NOMO-1 treated with dmso at 0.1 percent for 144 hours (cell line): Measurements from ENCODE around the gene TAP1.
A peak's percentile ranks its signal among the peaks of the same experiment; 100 is the strongest.

Source experiments
- DNase-seq: peaks from one replicate; lab custom pipeline; 2025; ENCODE audit not compliant: unreplicated experiment; lab: John Stamatoyannopoulos, UW

Gene TAP1

DNA sequence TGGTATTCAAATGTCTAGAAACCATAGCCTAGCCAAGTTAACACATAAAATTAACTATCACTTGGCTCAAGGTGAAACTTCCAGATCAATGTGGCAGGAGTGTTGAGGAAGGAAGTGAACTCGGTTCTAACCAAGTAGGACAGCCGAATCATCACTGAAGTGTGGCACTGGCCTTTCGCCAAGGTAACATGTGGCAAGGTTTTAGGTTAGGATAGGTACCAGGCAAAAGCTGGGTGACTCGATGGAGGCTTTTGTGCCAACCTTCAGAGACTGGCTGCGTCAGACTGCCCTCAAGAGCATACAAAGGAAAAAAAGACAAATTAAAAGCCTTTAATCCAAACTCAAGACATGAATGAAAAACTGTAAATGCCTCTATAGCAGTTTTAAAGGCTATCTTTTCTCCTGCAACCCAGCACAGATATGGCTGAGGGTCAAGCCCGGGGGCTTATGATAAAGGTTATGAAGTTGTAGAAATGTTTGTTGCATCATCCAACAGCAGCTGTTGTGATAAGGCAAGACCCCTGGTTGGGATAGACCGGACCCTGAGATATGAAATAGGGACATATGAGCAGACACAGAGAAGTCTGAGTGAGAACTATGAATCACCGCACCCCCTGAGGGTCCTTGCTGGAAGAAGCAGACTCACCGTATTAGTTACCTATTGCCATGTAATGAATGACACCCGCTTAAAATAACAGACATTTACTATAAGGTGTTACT is 12.4 kb upstream of the TAP1 start:
- no peak for DNase-seq

DNA sequence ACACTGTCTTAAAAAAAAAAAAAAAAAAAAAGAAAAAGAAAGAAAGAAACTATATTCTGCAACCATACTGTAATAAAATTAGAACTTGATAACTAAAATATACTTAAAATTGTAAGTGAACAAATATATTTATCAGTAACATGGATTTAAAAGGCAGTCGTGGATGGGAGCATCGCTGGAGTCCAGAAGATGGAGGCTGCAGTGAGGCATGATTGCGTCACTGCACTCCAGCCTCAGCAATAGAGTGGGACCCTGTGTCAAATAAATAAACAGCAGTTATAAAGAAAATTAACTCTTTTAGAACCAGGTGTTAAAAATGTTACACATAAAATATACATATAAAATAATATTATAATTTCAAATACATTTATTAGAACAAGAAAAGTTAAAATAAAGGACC is 9.2 kb upstream of the TAP1 start:
- DNase-seq, result no peak

DNA sequence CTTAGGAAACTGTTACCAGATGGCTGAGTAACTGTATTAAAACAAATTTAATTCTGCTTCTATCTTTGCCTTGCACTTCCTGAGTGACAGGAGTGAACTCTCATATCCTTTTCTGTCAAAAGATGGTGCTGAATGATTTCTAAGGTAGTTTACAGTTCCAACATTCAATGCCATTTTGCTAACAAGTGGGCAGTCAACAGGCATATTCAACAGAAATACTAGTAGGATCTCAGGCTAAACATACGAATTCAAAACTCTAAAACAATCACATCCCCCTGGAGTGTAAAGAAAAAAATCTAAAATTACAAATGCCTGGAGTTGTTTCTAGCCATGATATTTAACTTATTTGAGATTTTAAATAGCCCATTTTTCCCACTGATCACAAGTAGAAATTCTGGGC is 7.2 kb upstream of the TAP1 start:
- no peak for DNase-seq

DNA sequence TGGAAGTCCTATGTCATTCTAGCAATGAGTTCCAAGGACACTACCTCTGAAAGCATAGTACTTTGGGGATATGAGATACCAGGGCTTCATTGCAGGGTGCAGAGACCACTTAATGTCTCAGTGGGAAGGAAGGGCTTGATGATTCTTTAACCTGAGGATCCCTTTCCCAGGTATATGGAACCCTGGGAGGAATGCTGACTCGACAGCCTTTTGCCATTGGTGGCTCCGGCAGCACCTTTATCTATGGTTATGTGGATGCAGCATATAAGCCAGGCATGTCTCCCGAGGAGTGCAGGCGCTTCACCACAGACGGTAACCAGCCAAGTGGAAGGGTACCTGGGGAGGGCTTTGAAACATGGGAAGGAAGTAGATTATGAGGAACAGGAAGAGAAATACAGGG is 4.7 kb upstream of the TAP1 start:
- no peak for DNase-seq

DNA sequence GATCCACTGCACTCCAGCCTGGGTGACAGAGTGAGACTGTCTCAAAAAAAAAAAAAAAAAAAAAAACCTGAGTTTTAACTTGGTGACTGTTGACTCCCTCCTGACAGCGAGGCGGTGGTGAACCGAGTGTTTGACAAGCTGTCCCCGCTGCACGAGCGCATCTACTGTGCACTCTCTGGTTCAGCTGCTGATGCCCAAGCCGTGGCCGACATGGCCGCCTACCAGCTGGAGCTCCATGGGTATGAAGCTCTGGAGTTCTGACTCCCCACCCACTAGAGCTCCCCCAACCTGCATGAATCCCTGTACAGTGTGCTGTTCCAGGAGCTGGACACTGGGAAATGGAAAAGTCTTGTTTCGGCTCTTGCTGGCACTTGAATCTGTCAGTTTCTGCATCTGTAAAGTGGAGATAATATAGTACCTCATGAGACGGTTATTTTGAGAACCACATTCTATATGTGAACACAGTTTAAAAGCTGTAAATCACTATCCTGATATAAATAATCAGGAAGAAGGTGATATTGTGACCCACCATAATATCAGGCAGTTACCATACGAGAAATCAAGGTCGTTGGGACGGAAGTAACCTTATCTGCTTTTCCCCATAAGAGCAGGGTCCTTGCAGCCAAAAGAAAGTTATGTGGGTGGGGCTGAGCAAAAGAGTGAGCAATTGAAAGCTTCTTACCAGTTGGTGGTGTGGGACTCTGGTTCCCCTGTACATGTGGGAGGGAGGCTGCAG is 3.8 kb upstream of the TAP1 start:
- DNase-seq, result no peak

DNA sequence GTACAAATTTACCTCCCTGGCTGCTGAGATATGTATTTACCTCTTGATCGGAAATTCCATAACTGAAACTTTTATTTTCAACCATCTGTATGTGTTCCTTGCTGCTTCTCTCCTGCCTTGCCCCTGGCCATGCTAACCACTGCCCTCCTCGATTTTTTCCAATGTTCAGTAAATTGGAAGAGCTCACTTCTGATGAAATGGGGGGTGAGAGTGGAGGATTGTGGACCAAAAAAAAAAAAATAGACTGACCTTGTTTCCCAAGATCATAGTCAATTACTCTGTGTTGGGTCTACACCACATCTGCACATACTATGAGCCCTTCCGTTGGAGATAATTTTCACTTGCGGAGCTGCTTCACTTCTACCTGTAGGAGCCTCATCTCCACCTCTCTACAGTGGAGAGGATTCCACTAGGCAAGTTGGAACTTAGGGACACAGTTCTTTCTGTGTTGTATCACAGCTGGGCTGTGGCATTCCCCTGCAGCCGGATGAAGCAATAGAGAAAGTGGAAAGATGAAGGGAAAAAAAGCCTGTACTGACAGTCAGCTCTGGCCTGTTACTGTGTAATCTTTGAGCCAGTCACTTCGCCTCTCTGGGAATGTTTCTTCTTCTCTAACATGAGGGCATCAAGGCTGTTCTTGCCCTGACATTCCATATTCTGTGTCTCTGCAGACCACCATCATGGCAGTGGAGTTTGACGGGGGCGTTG is 2.1 kb upstream of the TAP1 start:
- DNase-seq, result no peak

DNA sequence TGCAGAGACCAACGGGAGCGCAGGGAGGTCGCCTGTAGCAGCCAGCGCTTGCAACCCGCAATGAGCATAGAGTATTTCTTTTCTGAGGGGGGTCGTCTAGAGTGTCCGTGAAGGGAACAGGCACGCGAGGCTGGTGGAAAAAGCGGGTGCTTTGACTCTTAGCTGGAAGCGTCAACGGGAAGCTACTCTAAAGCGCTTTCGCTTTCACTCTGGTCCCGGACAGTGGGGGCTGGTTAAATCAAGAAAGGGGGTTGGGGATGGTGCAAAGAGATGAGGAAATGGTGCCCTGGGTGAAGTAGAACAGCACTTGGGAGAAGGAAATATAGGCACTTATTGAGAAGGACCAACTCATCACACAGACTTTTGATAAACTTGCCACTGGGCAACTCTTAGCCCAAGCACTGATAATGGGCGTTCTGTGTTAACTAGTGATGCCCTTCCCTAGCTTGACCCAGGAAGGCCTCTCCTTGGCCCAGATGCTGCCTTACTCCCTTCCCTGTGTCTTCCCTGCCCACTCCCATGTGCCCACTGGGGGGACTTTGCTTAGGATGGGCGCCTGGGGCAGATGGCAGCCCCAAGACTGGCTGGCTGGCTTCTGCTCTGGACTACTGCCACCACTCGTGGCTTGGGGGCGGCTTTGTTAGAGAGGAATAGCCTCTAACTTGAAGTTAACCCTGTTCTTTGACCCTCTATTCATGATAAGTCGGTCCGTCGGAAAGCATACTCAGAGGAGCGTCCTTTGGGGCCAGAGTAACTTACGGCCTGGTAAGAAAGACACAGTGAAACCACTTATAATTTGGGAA is 1.1 kb upstream of the TAP1 start:
- DNase-seq, result peak; percentile 34

DNA sequence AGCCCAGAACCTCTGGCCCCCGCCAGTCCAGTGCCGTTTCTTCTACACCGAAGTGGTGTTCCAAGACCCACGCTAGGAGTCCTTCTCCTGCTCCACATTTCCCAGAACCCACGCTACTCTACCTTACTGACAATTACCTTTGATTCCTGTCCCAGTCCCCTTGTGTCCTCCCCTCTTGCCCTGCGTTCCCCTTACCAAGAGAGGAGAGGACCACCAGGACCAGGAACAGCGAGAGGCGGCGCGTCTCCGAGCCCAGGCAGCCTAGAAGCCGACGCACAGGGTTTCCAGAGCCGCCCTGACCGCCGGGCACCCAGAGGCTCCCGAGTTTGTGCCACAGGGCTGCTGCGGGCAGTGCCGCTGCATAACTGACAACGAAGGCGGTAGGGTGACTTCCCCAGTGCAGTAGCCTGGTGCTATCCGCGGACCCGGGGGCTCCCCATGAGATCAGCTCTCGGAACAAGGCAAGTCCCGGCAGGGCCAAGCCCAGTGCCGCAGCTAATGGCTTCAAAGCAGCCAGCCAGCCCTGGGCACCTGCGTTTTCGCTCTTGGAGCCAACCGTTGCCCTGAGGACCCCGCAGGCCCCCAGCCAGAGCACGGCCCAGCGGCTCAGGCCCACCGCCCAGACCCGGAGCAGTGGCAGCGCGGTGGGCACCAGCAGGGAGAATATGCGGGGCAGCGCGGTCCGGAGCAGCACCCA is 512 bp downstream of the TAP1 start:
- DNase-seq, result no peak

DNA sequence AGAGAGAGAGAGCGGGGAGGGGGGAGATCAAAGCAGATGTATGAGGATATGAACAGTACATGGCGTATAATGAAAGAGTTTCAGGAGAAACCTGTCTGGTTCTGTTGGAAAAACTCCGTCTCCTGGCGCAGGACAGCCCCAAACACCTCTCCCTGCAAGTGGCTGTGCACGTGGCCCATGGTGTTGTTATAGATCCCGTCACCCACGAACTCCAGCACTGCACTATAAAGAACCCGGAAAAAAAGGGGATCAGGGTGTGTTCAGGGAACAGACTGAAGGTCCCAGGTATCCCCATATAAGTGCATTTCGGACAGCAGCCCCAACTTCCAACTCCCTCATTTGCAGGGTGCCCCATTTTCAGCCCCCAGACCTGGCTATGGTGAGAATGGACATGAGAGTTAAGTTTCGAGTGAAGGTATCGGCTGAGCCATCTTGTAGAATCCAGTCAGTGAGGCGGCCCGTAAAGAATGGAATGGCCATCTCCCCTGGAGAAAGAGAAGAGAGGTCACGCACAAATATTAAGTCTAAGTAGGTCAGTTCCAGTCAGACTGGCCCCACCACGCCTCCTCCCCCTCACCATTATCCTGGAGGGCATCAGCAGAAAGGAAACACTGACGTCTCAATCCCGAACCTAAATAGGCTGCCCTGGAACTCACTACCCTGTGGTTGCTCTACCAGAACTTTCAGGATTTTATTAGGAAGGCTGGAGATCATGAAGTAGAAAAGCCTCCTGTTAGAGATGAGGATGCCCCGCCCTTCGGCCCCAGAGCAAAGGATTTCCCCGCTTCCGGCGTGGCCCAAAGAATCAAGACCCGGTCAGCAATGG is 1.3 kb downstream of the TAP1 start:
- DNase-seq, result no peak

DNA sequence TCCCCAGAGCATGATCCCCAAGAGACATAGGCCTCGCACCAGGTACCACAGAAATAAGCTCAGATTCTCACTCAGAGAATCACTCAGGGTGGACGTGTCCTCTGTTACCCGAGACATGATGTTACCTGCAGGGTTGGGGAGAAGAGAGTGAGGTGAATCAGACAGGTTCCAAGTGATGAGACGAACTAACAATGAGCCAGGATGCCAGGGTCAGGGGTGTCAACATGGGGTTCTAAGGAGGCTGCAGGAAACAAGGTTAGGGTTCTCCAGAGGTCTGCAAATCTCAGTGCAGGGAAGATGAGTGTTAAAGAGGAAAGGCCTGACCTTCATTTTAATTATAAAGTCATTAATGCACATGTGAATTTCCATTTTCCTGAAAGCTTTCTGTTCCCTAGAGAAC is 2.5 kb downstream of the TAP1 start:
- no peak for DNase-seq

DNA sequence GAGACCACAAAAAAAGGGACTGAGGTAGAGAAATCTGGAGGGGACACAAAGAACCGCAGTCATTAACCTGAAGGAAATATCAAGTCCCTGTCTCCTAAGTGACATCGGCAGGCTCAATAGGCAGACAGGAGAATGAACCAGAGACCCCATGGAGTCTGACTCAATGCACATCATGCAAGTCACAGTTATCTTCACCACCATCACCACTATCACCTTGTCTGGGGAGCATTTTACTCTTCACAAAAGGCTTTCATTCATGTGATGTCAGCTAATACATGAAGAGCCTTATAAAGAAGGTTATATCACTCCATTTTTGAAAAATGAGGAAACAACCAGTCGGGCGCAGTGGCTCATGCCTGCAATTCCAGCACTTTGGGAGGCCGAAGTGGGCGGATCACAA is 4.4 kb downstream of the TAP1 start:
- no peak for DNase-seq

DNA sequence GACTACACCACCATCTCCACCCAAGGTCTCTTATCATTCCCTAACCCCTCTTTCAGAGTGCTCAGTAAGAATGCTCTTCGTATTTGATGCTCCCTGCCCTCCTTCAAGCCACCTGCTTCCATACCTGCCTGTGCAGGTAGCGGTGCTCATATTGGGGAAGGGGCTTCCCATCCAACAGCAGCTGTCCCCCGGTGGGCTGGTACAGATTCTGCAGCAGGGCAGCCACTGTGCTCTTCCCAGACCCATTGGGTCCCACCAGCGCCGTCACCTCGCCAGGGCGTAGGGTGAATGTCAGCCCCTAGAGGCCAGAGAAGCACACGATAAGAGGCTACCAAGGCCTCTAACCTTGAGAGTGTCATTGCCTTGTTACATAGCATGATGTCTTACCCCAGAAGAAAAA is 5.7 kb downstream of the TAP1 start:
- DNase-seq, result no peak

DNA sequence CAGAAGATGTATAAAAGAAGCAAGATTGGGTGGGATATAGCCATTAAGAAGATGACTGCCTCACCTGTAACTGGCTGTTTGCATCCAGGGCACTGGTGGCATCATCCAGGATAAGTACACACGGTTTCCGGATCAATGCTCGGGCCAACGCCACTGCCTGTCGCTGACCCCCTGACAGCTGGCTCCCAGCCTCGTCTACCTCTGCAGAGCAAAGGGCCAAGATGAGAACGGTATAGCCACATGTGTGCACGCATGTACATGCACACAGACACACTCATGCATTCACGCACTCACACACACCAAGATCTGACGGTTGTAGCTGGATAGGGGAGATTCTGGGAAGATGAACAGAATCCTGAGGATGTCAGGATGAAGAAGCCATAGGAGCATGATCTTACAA is 6.5 kb downstream of the TAP1 start:
- no peak for DNase-seq

DNA sequence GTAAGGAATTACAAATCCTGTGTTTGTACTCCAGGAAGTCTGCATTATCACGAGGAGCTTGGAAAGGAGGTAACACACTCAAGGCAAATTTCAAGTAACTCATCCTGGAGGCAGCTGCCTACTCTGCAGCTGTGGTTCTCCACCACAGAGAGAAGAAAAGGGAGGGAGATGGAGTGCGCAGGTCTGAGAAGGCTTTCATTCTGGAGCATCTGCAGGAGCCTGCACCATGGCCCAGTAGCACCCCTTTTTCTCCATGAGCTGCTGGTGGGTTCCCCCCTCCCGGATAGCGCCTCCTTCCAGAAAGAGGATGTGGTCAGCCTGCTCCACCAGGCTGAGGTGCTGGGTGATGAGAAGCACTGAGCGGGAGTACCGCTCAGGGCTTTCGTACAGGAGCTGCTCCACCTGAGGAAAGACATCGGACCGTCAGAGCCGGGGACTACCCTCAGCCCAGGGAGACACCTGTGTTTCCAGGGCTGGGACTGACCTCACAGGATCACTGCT is 8.1 kb downstream of the TAP1 start:
- no peak for DNase-seq

DNA sequence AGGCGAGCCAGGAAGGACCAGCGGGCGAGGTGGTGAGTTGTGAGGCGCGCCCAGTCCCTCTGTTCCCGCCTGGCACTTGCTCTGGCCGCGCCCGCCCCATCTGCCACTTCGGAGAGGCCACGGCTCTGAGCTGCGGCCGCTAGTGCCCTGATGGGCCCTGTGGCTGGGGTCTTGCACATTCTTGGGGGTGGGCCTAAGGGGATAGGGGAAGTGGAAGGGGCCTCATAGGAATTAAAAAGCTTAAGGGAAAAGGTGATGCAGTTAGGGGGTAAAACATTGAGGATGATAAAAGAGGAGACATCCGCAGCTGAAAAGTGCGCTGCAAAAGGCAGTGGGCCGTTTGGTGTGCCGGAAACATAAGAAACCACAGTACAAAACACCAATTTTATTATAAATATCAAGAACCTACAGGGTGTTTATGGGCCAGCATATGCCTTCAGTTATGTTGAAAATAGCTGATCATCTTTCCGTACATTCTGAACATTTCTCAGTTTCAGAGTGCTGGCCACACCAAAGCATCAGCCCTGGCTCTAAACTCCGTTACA is 8.6 kb downstream of the TAP1 start:
- DNase-seq, result no peak

DNA sequence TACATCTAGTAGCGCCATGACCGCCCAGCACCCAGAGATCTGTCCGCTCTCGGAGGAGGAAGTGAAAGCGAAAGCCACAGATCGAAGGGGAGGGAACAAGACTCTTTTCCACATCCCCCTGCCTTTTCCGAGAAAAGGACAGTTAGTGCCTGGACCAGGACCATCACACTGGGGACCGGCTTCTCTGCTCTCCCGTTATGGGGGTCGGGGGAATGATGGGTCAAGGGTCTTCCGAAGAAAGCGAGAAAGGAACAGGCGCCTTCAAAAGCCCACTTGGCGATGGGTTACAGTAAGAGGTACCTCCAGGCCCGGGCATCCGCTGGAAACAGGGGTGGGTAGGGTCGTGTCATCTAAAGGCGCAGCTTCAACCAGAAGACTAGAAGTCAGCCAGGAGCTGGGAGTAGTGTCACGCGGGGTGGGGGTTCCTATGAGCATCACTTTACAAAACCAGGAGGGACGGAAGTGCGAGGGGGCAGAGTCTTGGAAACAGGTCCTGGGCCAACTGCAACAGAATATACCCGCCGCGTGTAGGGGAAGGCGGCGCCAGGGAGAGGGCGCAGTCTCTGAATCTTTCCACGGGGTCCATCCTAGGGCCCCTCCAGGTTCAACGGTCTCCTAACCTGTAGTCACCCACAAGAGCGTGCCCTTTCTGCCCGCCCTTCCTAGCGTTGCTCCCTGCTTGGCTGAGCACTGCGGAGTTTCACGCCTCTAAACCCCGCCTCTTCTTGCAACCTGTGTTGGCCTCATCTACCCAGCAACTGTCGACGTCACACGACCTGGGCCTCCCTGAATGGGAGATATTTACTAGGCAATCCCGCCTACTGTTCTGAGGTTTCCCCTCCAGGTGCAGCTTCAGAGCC is 9.3 kb downstream of the TAP1 start, which contains the start of gene PSMB8:
Gene PSMB8 (minus strand): TSS at position 69 of the 860 bp plus-strand sequence. CDS start 51 bp downstream, at position 18.
- peak; percentile 93 for DNase-seq

DNA sequence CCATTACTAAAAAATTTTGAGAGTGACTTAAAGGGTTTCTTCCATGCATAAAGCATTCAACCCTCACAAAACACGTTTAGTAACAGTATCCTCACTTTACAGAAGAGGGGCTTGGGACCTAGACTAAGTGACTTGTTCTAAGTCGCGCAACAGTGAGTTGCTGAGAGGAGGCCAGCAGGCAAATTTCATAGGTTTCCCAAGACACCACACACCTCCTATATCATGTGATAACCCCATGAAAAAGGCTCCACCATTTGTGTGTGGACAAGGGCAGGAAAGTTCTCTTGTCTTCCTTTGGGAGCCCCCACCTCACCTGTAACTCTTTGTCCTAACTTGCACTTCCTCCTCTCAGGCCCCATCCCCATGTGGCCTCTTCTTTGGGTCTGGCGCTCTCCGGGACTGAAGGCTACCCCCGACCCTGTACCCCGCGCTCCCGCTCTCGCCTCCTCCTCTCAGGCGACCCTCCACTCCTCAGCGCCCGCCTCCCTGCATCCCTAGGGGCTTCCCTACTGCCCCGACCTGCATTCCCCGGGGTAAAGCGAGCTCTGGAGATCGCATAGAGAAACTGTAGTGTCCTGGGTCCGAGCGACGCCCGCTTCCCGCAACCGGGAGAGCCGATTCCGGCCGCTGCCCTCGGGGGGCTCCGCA is 10.0 kb downstream of the TAP1 start:
- DNase-seq, result peak; percentile 18

DNA sequence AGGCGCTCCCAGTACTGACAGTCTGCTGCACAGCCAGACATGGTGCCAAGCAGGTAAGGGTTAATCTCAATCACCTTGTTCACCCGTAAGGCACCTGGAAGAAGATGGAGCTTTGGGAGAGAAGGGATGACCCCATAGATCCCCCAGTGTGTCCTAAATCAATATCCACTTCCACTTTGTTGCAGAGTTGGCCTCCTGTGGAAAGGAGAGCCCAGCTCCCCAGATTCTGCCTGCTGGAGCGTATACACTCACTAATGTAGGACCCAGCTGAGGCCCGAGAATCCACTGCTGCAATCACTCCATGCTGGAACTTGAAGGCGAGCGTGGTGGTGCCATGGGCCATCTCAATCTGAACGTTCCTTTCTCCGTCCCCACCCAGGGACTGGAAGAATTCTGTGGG is 10.8 kb downstream of the TAP1 start:
- DNase-seq, result no peak
